Endothelial cell of umbilical vein (primary cell): ENCODE results near the gene RSL24D1. TPM values are rescaled to one million over a fixed set of nuclear protein-coding genes. Genes with fewer than 3 reads are reported as not detected.

Experiments
- BruUV-seq: library from RNA; stranded (reverse); fragments of 400-500 nt; replicated peaks from 2 replicates; lab custom pipeline; 2021; lab: Mats Ljungman, UMichigan
- CTCF ChIA-PET: fragments of 300-600, 350-600 bp; sonication (Branson Sonifier 250); formaldehyde crosslinking; loops from one replicate; lab custom pipeline; 2021; ENCODE audit warnings: antibody characterized with exemption, inconsistent platforms; lab: Charles Lee
- POLR2A ChIA-PET: fragments of 300-600, 350-600 bp; sonication (Branson Sonifier 250); formaldehyde crosslinking; loops from one replicate; lab custom pipeline; 2021; ENCODE audit warnings: antibody characterized with exemption, inconsistent platforms; lab: Charles Lee
- DNase-seq: peaks from one replicate; pipeline ENCODE4 v3.0.0-alpha.2; 2011; ENCODE audit warnings: low read depth, low spot score
- FAIRE-seq: peaks from 2 replicates; lab custom pipeline; 2011; peaks lifted over from hg19 to GRCh38; lab: Jason Lieb, UNC
- H2AFZ ChIP-seq: 2 replicates; pipeline ENCODE4 v1.6.0; 2012; ENCODE audit warnings: low read depth, low read length, control low read depth, inconsistent platforms
- H3K27ac ChIP-seq: 2 replicates; pipeline ENCODE4 v1.5.1; 2011; ENCODE audit warnings: low read depth, mild to moderate bottlenecking, control low read depth, low read length, moderate library complexity; ENCODE audit not compliant: insufficient read depth
- H3K27me3 ChIP-seq, 2 experiments: 2 replicates each; pipeline versions ENCODE4 v1.6.0 to v1.6.1; 2011; ENCODE audit warnings: low read length in 2 of 2, mixed read lengths in 1 of 2; ENCODE audit not compliant: control insufficient read depth in 2 of 2, insufficient read depth in 2 of 2
- H3K36me3 ChIP-seq, 2 experiments: 2 replicates in 1 of 2; 3 replicates in 1 of 2; pipeline ENCODE4 v1.5.1; 2011; ENCODE audit warnings: low read length in 2 of 2, mild to moderate bottlenecking in 1 of 2, moderate library complexity in 1 of 2; ENCODE audit not compliant: control insufficient read depth in 2 of 2, insufficient read depth in 2 of 2; ENCODE audit errors: extremely low read depth in 1 of 2
- H3K4me1 ChIP-seq: 3 replicates; pipeline ENCODE4 v1.5.1; 2011; ENCODE audit warnings: mild to moderate bottlenecking, low read length; ENCODE audit not compliant: control insufficient read depth, insufficient read depth; ENCODE audit errors: extremely low read depth
- H3K4me2 ChIP-seq: 2 replicates; pipeline ENCODE4 v1.6.1; 2011; ENCODE audit warnings: low read length, control low read depth, mixed read lengths; ENCODE audit not compliant: insufficient read depth
- H3K4me3 ChIP-seq, 3 experiments: fragments of 200-600 bp in 1 of 3; sonication (generic), shearing (Covaris generic) in 1 of 3; replicated peaks in 1 of 3; 2 replicates each; pipeline ENCODE4 v1.5.1; 2011 to 2016; ENCODE audit warnings: control low read depth in 3 of 3, low read length in 3 of 3, mild to moderate bottlenecking in 2 of 3, inconsistent platforms in 1 of 3, low read depth in 1 of 3, moderate library complexity in 1 of 3; ENCODE audit not compliant: insufficient read depth in 1 of 3
- H3K79me2 ChIP-seq: 2 replicates; pipeline ENCODE4 v1.6.0; 2012; ENCODE audit warnings: low read length, inconsistent platforms; ENCODE audit not compliant: control insufficient read depth, insufficient read depth
- H3K9ac ChIP-seq: replicated peaks from 2 replicates; pipeline ENCODE3; 2011; ENCODE audit warnings: low read length, control low read depth; ENCODE audit not compliant: insufficient read depth; ENCODE audit errors: extremely low read depth
- H3K9me1 ChIP-seq: replicated peaks from 3 replicates; pipeline ENCODE4 v1.6.0; 2011; ENCODE audit warnings: mild to moderate bottlenecking, low read length; ENCODE audit not compliant: control insufficient read depth, insufficient read depth; ENCODE audit errors: extremely low read depth
- H3K9me3 ChIP-seq: replicated peaks from 2 replicates; pipeline ENCODE4 v1.5.1; 2012; ENCODE audit warnings: low read length, inconsistent platforms; ENCODE audit not compliant: control insufficient read depth, insufficient read depth
- H4K20me1 ChIP-seq: replicated peaks from 2 replicates; pipeline ENCODE3; 2011; ENCODE audit warnings: mild to moderate bottlenecking, low read length; ENCODE audit not compliant: control insufficient read depth, insufficient read depth; ENCODE audit errors: extremely low read depth
- CTCF ChIP-seq, 2 donors: IDR thresholded peaks; 1 replicate in 1 of 2; 2 replicates in 1 of 2; pipeline ENCODE4 v1.5.1; 2011; ENCODE audit warnings: low read length in 2 of 2, mild to moderate bottlenecking in 2 of 2, moderate library complexity in 2 of 2, control low read depth in 1 of 2, inconsistent platforms in 1 of 2, low read depth in 1 of 2; ENCODE audit not compliant: insufficient read depth in 1 of 2; ENCODE audit errors: extremely low read depth in 1 of 2
- EZH2 ChIP-seq: IDR thresholded peaks from 2 replicates; pipeline ENCODE4 v1.6.1; 2012; ENCODE audit warnings: borderline replicate concordance, low read depth, mild to moderate bottlenecking, moderate library complexity, low read length, inconsistent platforms; ENCODE audit not compliant: severe bottlenecking
- FOS ChIP-seq: IDR thresholded peaks from 2 replicates; pipeline ENCODE4 v1.6.1; 2011; ENCODE audit warnings: mild to moderate bottlenecking, low read length, moderate library complexity, borderline replicate concordance; ENCODE audit not compliant: insufficient read depth
- GATA2 ChIP-seq: IDR thresholded peaks from 2 replicates; pipeline ENCODE4 v1.7.0; 2011; ENCODE audit warnings: low read depth, mild to moderate bottlenecking, moderate library complexity, mixed read lengths, low read length; ENCODE audit not compliant: insufficient read length, insufficient read depth
- JUN ChIP-seq: IDR thresholded peaks from 2 replicates; pipeline ENCODE4 v1.6.1; 2011; ENCODE audit warnings: borderline replicate concordance, low read depth; ENCODE audit not compliant: insufficient read length, insufficient read depth
- MAX ChIP-seq: IDR thresholded peaks from 2 replicates; pipeline ENCODE4 v1.6.1; 2011; ENCODE audit not compliant: insufficient read depth, insufficient read length
- MYC ChIP-seq: IDR thresholded peaks from one replicate; pipeline ENCODE4 v1.6.1; 2011; ENCODE audit warnings: mild to moderate bottlenecking, low read depth, low read length
- POLR2A ChIP-seq: IDR thresholded peaks from 2 replicates; pipeline ENCODE4 v1.6.1; 2012; ENCODE audit warnings: low read depth, mild to moderate bottlenecking, control low read depth, low read length
- POLR2AphosphoS5 ChIP-seq: IDR thresholded peaks from 2 replicates; pipeline ENCODE4 v1.6.1; 2012; ENCODE audit warnings: low read depth, mild to moderate bottlenecking, control low read depth, low read length, moderate library complexity; ENCODE audit not compliant: insufficient read depth
- dilution Hi-C: fragments of 300-500 bp; cut with MboI; formaldehyde crosslinking; loops from one replicate; pipeline ENCODE4 v1.15.0; 2019; ENCODE audit warnings: low sequenced_read_pairs; ENCODE audit not compliant: extremely low pct_ligation_motif_present
- intact Hi-C: fragments of 100-400 bp; cut with micrococcal nuclease; formaldehyde crosslinking; loops from one replicate; pipeline ENCODE4 v1.10.0; 2022
- polyA plus RNA-seq, 4 experiments: library from polyadenylated mRNA; depleted of rRNA in 3 of 4; stranded (reverse) in 3 of 4; unstranded in 1 of 4; fragments of >200 nt; gene quantifications; 2 replicates each; pipeline versions ENCODE4 v1.2.1 to v1.2.3, GENCODE V29; 2011 to 2012; ENCODE audit warnings: missing spikeins in 1 of 4
- total RNA-seq: library from RNA; stranded (reverse); gene quantifications from 2 replicates; pipeline ENCODE4 v1.2.3, GENCODE V29; 2021

Gene RSL24D1
- total and polyA plus RNA-seq, 2 donors (not counting 3 experiments of a cell fraction or from before 2014, with no cell fraction given), result 18.4 to 60.0 TPM

GRCh38 chr15:55204464-55204863 lies 7.7 kb upstream of the RSL24D1 start:
- ChIA-PET CTCF (no interaction called here), POLR2A (no interaction called here)

More at GRCh38 chr15:55204464-55204863, 7.7 kb upstream of the RSL24D1 start:
- Histone ChIP-seq H3K4me2 (no peak overlapping the region), H3K79me2 (no peaks in the 10 kb centered on the region), H3K4me1 (no peaks in the 10 kb centered on the region), H2AFZ (no peak overlapping the region), H3K9me1 (no peaks in the 10 kb centered on the region), H3K9ac (no peak overlapping the region), H3K27me3 (no peaks in the 10 kb centered on the region), H3K9me3 (no peaks in the 10 kb centered on the region), H3K36me3 (peaks cover 0 to 3% of the 10 kb centered on the region in 2 experiments), H4K20me1 (no peaks in the 10 kb centered on the region), H3K27ac (no peak overlapping the region), H3K4me3 (no peak overlapping the region)
- FAIRE-seq, result no peak
- no TSS peak for BruUV-seq
- dilution Hi-C loops, result no loop called here
- TF ChIP-seq CTCF (IDR thresholded peaks at IDR 0.05; ENCODE audit: extremely low read depth in 1 of 2, insufficient read depth in 1 of 2, low read depth in 1 of 2, low read length in 2 of 2) (no peak), FOS (no peak), EZH2 (no peak), GATA2 (no peak), MAX (no peak), MYC (no peak), POLR2A (no peak), JUN (no peak), POLR2AphosphoS5 (no peak)
- DNase-seq, result no peak
- intact Hi-C loops, result no loop called here
